BLaER1 treated with 17β-estradiol and CSF1 and Interleukin-3, amounts not matched to agents 10 nM and 100 nM (cell line): ENCODE data around the gene MAML2.

Experiments used
- H3K27ac ChIP-seq, 11 experiments: shearing (Covaris generic); formaldehyde crosslinking; 2 replicates each; pipeline ENCODE4 v1.8.1; 2022
- H3K27me3 ChIP-seq, 11 experiments: shearing (Covaris generic); formaldehyde crosslinking; 2 replicates each; pipeline ENCODE4 v1.8.1; 2022
- H3K36me3 ChIP-seq, 11 experiments: shearing (Covaris generic); formaldehyde crosslinking; 2 replicates each; pipeline ENCODE4 v1.8.1; 2022
- H3K4me1 ChIP-seq, 10 experiments: shearing (Covaris generic); formaldehyde crosslinking; 2 replicates each; pipeline ENCODE4 v1.8.1; 2022
- H3K4me2 ChIP-seq, 11 experiments: shearing (Covaris generic); formaldehyde crosslinking; 2 replicates each; pipeline ENCODE4 v1.8.1; 2022
- H3K4me3 ChIP-seq, 10 experiments: shearing (Covaris generic); formaldehyde crosslinking; 2 replicates each; pipeline ENCODE4 v1.8.1; 2022
- H3K9ac ChIP-seq, 11 experiments: shearing (Covaris generic); formaldehyde crosslinking; 2 replicates each; pipeline ENCODE4 v1.8.1; 2022
- H3K9me3 ChIP-seq, 11 experiments: shearing (Covaris generic); formaldehyde crosslinking; replicated peaks in 1 of 11; 2 replicates each; pipeline ENCODE4 v1.8.1; 2022
- H4K20me1 ChIP-seq, 11 experiments: shearing (Covaris generic); formaldehyde crosslinking; 2 replicates each; pipeline ENCODE4 v1.8.1; 2022
- Cebpa-rat ChIP-seq, 11 experiments: shearing (Covaris generic); IDR thresholded peaks; 2 replicates each; pipeline ENCODE4 v1.8.1; 2022

The MAML2 gene

GRCh38 chr11:96319898-96320656 is 22.9 kb downstream of the MAML2 start:
- Histone ChIP-seq H3K4me3 (no peak overlapping the region), H3K9ac (no peak overlapping the region), H4K20me1 (peaks cover 0 to 100% (median 0%) of the 10 kb centered on the region in 11 experiments; a peak in 5 of 22 replicates), H3K4me2 (peak overlapping the region in 2 of 11 experiments; percentile 33 to 69; a peak in 4 of 22 replicates), H3K4me1 (peaks cover 0 to 73% (median 0%) of the 10 kb centered on the region in 10 experiments; a peak in 6 of 20 replicates), H3K36me3 (peaks cover 0 to 81% (median 0%) of the 10 kb centered on the region in 11 experiments; a peak in 6 of 22 replicates), H3K27me3 (no peaks in the 10 kb centered on the region), H3K27ac (no peak overlapping the region), H3K9me3 (no peaks in the 10 kb centered on the region)
- no peak for TF ChIP-seq Cebpa-rat (IDR thresholded peaks at IDR 0.05)

- Histone ChIP-seq H3K27ac (no peak overlapping the region), H3K27me3 (no peaks in the 10 kb centered on the region), H3K4me1 (peaks cover 0 to 84% (median 9%) of the 10 kb centered on the region in 10 experiments; a peak in 15 of 20 replicates), H3K9me3 (no peaks in the 10 kb centered on the region), H3K4me3 (no peak overlapping the region), H3K36me3 (peaks cover 0 to 69% (median 0%) of the 10 kb centered on the region in 11 experiments; a peak in 6 of 22 replicates), H3K9ac (no peak overlapping the region), H3K4me2 (peak overlapping the region in 2 of 11 experiments; percentile 61 to 62; a peak in 3 of 22 replicates), H4K20me1 (peaks cover 0 to 100% (median 0%) of the 10 kb centered on the region in 11 experiments; a peak in 5 of 22 replicates)
- TF ChIP-seq Cebpa-rat (IDR thresholded peaks at IDR 0.05) = no peak
Measured at GRCh38 chr11:96318850-96319249, 24.1 kb downstream of the MAML2 start.

- peaks cover 0 to 88% (median 11%) of the 10 kb centered on the region in 10 experiments; a peak in 15 of 20 replicates for H3K4me1 ChIP-seq
- H3K4me2 ChIP-seq = peak overlapping the region in 2 of 11 experiments; percentile 61 to 62; a peak in 3 of 22 replicates
- H3K36me3 ChIP-seq = peaks cover 0 to 66% (median 0%) of the 10 kb centered on the region in 11 experiments; a peak in 6 of 22 replicates
- H3K27me3 ChIP-seq = no peaks in the 10 kb centered on the region
- H4K20me1 ChIP-seq = peaks cover 0 to 100% (median 0%) of the 10 kb centered on the region in 11 experiments; a peak in 5 of 22 replicates
- no peak overlapping the region for H3K27ac ChIP-seq
- H3K9me3 ChIP-seq = no peaks in the 10 kb centered on the region
- TF ChIP-seq Cebpa-rat (IDR thresholded peaks at IDR 0.05) = no peak
- H3K4me3 ChIP-seq = no peak overlapping the region
- no peak overlapping the region; a peak in 1 of 22 replicates for H3K9ac ChIP-seq
Measured at GRCh38 chr11:96318399-96318798, 24.6 kb downstream of the MAML2 start.

- Histone ChIP-seq H3K27me3 (no peaks in the 10 kb centered on the region), H3K4me2 (peak overlapping the region in 3 of 11 experiments; percentile 1 to 62 (median 61); a peak in 4 of 22 replicates), H3K4me3 (no peak overlapping the region), H3K9ac (no peak overlapping the region; a peak in 1 of 22 replicates), H3K36me3 (peaks cover 0 to 66% (median 0%) of the 10 kb centered on the region in 11 experiments; a peak in 6 of 22 replicates), H3K4me1 (peaks cover 0 to 92% (median 12%) of the 10 kb centered on the region in 10 experiments; a peak in 15 of 20 replicates), H4K20me1 (peaks cover 0 to 100% (median 0%) of the 10 kb centered on the region in 11 experiments; a peak in 5 of 22 replicates), H3K27ac (no peak overlapping the region; a peak in 1 of 22 replicates), H3K9me3 (no peaks in the 10 kb centered on the region)
- TF ChIP-seq Cebpa-rat (IDR thresholded peaks at IDR 0.05) = no peak
Measured at GRCh38 chr11:96317985-96318384, 25.0 kb downstream of the MAML2 start.

- Histone ChIP-seq H3K4me3 (no peak overlapping the region), H3K27me3 (no peaks in the 10 kb centered on the region), H3K4me1 (peaks cover 0 to 93% (median 12%) of the 10 kb centered on the region in 10 experiments; a peak in 15 of 20 replicates), H3K9ac (no peak overlapping the region; a peak in 1 of 22 replicates), H3K27ac (no peak overlapping the region; a peak in 1 of 22 replicates), H3K4me2 (peak overlapping the region in 3 of 11 experiments; percentile 1 to 62 (median 61); a peak in 4 of 22 replicates), H3K36me3 (peaks cover 0 to 66% (median 0%) of the 10 kb centered on the region in 11 experiments; a peak in 6 of 22 replicates), H4K20me1 (peaks cover 0 to 100% (median 0%) of the 10 kb centered on the region in 11 experiments; a peak in 5 of 22 replicates), H3K9me3 (no peaks in the 10 kb centered on the region)
- no peak for TF ChIP-seq Cebpa-rat (IDR thresholded peaks at IDR 0.05)
Measured at GRCh38 chr11:96317571-96317970, 25.4 kb downstream of the MAML2 start.

- Histone ChIP-seq H3K9ac (no peak overlapping the region), H3K9me3 (no peaks in the 10 kb centered on the region), H3K27me3 (no peaks in the 10 kb centered on the region), H3K4me2 (peak overlapping the region in 2 of 11 experiments; percentile 61 to 62; a peak in 4 of 22 replicates), H3K27ac (no peak overlapping the region), H3K4me1 (peaks cover 0 to 91% (median 12%) of the 10 kb centered on the region in 10 experiments; a peak in 15 of 20 replicates), H3K4me3 (no peak overlapping the region), H4K20me1 (peaks cover 0 to 100% (median 0%) of the 10 kb centered on the region in 11 experiments; a peak in 5 of 22 replicates), H3K36me3 (peaks cover 0 to 66% (median 0%) of the 10 kb centered on the region in 11 experiments; a peak in 6 of 22 replicates)
- no peak for TF ChIP-seq Cebpa-rat (IDR thresholded peaks at IDR 0.05)
Measured at GRCh38 chr11:96316869-96317268, 26.1 kb downstream of the MAML2 start.

- no peak for TF ChIP-seq Cebpa-rat (IDR thresholded peaks at IDR 0.05)
- Histone ChIP-seq H3K9me3 (no peaks in the 10 kb centered on the region), H3K4me2 (peak overlapping the region in 2 of 11 experiments; percentile 20 to 62; a peak in 4 of 22 replicates), H4K20me1 (peaks cover 0 to 100% (median 0%) of the 10 kb centered on the region in 11 experiments; a peak in 5 of 22 replicates), H3K9ac (no peak overlapping the region), H3K27ac (no peak overlapping the region), H3K27me3 (no peaks in the 10 kb centered on the region), H3K36me3 (peaks cover 0 to 66% (median 0%) of the 10 kb centered on the region in 11 experiments; a peak in 6 of 22 replicates), H3K4me3 (no peak overlapping the region), H3K4me1 (peaks cover 0 to 91% (median 12%) of the 10 kb centered on the region in 10 experiments; a peak in 15 of 20 replicates)
Measured at GRCh38 chr11:96315476-96315875, 27.5 kb downstream of the MAML2 start.

- Histone ChIP-seq H3K4me2 (peak overlapping the region in 9 of 11 experiments; percentile 0 to 79 (median 53); a peak in 16 of 22 replicates), H3K27me3 (no peaks in the 10 kb centered on the region), H3K27ac (no peak overlapping the region), H4K20me1 (peaks cover 0 to 100% (median 0%) of the 10 kb centered on the region in 11 experiments; a peak in 5 of 22 replicates), H3K4me3 (no peak overlapping the region), H3K9ac (no peak overlapping the region), H3K36me3 (peaks cover 0 to 62% (median 0%) of the 10 kb centered on the region in 11 experiments; a peak in 6 of 22 replicates), H3K9me3 (no peaks in the 10 kb centered on the region), H3K4me1 (peaks cover 0 to 84% (median 12%) of the 10 kb centered on the region in 10 experiments; a peak in 15 of 20 replicates)
- no peak for TF ChIP-seq Cebpa-rat (IDR thresholded peaks at IDR 0.05)
Measured at GRCh38 chr11:96314326-96315020, 28.5 kb downstream of the MAML2 start.
